Mucosa of stomach (tissue), 1 donor: ENCODE data around the gene PRDX3.
"Not testable (repeated sequence)": the region's sequence is repeated elsewhere in the genome, so short reads cannot be mapped to it uniquely, and the experiment has no call there.

Experiments
- H3K27me3 ChIP-seq: one replicate; pipeline ENCODE4 v1.7.0; 2013; ENCODE audit warnings: mild to moderate bottlenecking, low read length; ENCODE audit not compliant: control insufficient read depth, insufficient read depth
- H3K36me3 ChIP-seq: one replicate; pipeline ENCODE4 v1.7.0; 2013; ENCODE audit warnings: low read length; ENCODE audit not compliant: control insufficient read depth, insufficient read depth
- H3K4me1 ChIP-seq: one replicate; pipeline ENCODE4 v1.7.0; 2013; ENCODE audit warnings: mild to moderate bottlenecking, low read length; ENCODE audit not compliant: control insufficient read depth, insufficient read depth
- H3K4me3 ChIP-seq: one replicate; pipeline ENCODE4 v1.7.0; 2013; ENCODE audit warnings: low read length
- H3K9ac ChIP-seq: one replicate; pipeline ENCODE4 v1.7.0; 2013; ENCODE audit warnings: mild to moderate bottlenecking, low read length, moderate library complexity
- H3K9me3 ChIP-seq: one replicate; pipeline ENCODE4 v1.7.0; 2013; ENCODE audit warnings: mild to moderate bottlenecking, low read length, moderate library complexity; ENCODE audit not compliant: control insufficient read depth
- donor health status: Pancreatic carcinoma.

Gene PRDX3

GRCh38 chr10:119201233-119201632, 22.6 kb upstream of the PRDX3 start:
- H3K9me3 ChIP-seq = no peaks in the 10 kb centered on the region
- H3K27me3 ChIP-seq = no peaks in the 10 kb centered on the region
- H3K4me1 ChIP-seq = peaks cover 7% of the 10 kb centered on the region
- no peaks in the 10 kb centered on the region for H3K36me3 ChIP-seq
- H3K9ac ChIP-seq = no peak overlapping the region
- no peak overlapping the region for H3K4me3 ChIP-seq

GRCh38 chr10:119199231-119199992, 20.8 kb upstream of the PRDX3 start:
- Histone ChIP-seq H3K9me3 (no peaks in the 10 kb centered on the region), H3K9ac (no peak overlapping the region), H3K4me3 (no peak overlapping the region), H3K36me3 (no peaks in the 10 kb centered on the region), H3K27me3 (no peaks in the 10 kb centered on the region), H3K4me1 (no peaks in the 10 kb centered on the region)

GRCh38 chr10:119198438-119198837, 19.8 kb upstream of the PRDX3 start:
- no peaks in the 10 kb centered on the region for H3K9me3 ChIP-seq
- no peaks in the 10 kb centered on the region for H3K27me3 ChIP-seq
- no peaks in the 10 kb centered on the region for H3K36me3 ChIP-seq
- no peak overlapping the region for H3K4me3 ChIP-seq
- no peaks in the 10 kb centered on the region for H3K4me1 ChIP-seq
- no peak overlapping the region for H3K9ac ChIP-seq

GRCh38 chr10:119197921-119198320, 19.3 kb upstream of the PRDX3 start:
- no peak overlapping the region for H3K4me3 ChIP-seq
- H3K9me3 ChIP-seq = no peaks in the 10 kb centered on the region
- no peaks in the 10 kb centered on the region for H3K4me1 ChIP-seq
- H3K36me3 ChIP-seq = no peaks in the 10 kb centered on the region
- H3K9ac ChIP-seq = no peak overlapping the region
- H3K27me3 ChIP-seq = no peaks in the 10 kb centered on the region

- Histone ChIP-seq H3K9me3 (no peaks in the 10 kb centered on the region), H3K27me3 (no peaks in the 10 kb centered on the region), H3K36me3 (no peaks in the 10 kb centered on the region), H3K4me3 (no peak overlapping the region), H3K9ac (no peak overlapping the region), H3K4me1 (peaks cover 4% of the 10 kb centered on the region)
These were observed 13.3 kb upstream of the PRDX3 start for GRCh38 chr10:119191881-119192280.

GRCh38 chr10:119190954-119191785, 12.6 kb upstream of the PRDX3 start:
- Histone ChIP-seq H3K27me3 (no peaks in the 10 kb centered on the region), H3K9me3 (no peaks in the 10 kb centered on the region), H3K4me1 (peaks cover 4% of the 10 kb centered on the region), H3K36me3 (no peaks in the 10 kb centered on the region), H3K9ac (no peak overlapping the region), H3K4me3 (no peak overlapping the region)

GRCh38 chr10:119190353-119190752, 11.7 kb upstream of the PRDX3 start:
- Histone ChIP-seq H3K9me3 (no peaks in the 10 kb centered on the region), H3K27me3 (no peaks in the 10 kb centered on the region), H3K4me1 (peaks cover 4% of the 10 kb centered on the region), H3K9ac (no peak overlapping the region), H3K36me3 (no peaks in the 10 kb centered on the region), H3K4me3 (no peak overlapping the region)

- no peak overlapping the region for H3K4me3 ChIP-seq
These were observed 11.2 kb upstream of the PRDX3 start for GRCh38 chr10:119189811-119190282.

GRCh38 chr10:119183664-119184412, 5.2 kb upstream of the PRDX3 start:
- H3K9ac ChIP-seq = no peak overlapping the region
- no peaks in the 10 kb centered on the region for H3K9me3 ChIP-seq
- no peaks in the 10 kb centered on the region for H3K36me3 ChIP-seq
- no peaks in the 10 kb centered on the region for H3K4me1 ChIP-seq
- H3K27me3 ChIP-seq = no peaks in the 10 kb centered on the region
- no peak overlapping the region for H3K4me3 ChIP-seq

More at GRCh38 chr10:119189811-119190282, 11.2 kb upstream of the PRDX3 start:
- Histone ChIP-seq H3K27me3 (no peaks in the 10 kb centered on the region), H3K4me1 (peaks cover 4% of the 10 kb centered on the region), H3K36me3 (no peaks in the 10 kb centered on the region), H3K9ac (no peak overlapping the region), H3K9me3 (no peaks in the 10 kb centered on the region)

- not testable (repeated sequence) for H3K27me3 ChIP-seq, H3K36me3 ChIP-seq, H3K4me3 ChIP-seq, H3K9ac ChIP-seq, H3K9me3 ChIP-seq, H3K4me1 ChIP-seq
These were observed 2.3 kb upstream of the PRDX3 start for GRCh38 chr10:119180850-119181400.

- H3K9me3 ChIP-seq = no peaks in the 10 kb centered on the region
- peaks cover 6% of the 10 kb centered on the region for H3K4me1 ChIP-seq
- H3K9ac ChIP-seq = peak overlapping the region; percentile 71
- peak overlapping the region; percentile 85 for H3K4me3 ChIP-seq
- no peaks in the 10 kb centered on the region for H3K36me3 ChIP-seq
- no peaks in the 10 kb centered on the region for H3K27me3 ChIP-seq
These were observed 772 bp downstream of the PRDX3 start for GRCh38 chr10:119177708-119178371.
